ENCODE measurements around the gene PPP3CA.

PPP3CA gene

DNA sequence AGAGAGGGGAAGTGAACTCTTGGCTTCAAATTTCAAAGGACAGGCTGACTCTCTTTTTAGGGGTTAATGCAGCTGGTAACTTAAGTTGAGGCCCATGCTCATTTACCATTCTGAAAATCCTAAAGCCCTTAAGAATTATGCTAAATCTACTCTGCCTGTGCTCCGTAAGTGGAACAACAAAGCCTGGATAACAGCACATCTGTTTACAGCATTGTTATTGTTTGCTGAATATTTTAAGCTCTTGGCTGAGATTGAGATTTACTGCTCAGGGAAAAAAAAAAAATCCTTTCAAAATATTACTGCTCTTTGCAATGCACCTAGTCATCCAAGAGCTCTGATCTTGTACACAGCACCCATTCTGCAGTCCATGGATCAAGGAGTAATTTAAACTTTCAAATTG, 17.7 kb downstream of the PPP3CA start:
- DNase-seq = no peak

DNA sequence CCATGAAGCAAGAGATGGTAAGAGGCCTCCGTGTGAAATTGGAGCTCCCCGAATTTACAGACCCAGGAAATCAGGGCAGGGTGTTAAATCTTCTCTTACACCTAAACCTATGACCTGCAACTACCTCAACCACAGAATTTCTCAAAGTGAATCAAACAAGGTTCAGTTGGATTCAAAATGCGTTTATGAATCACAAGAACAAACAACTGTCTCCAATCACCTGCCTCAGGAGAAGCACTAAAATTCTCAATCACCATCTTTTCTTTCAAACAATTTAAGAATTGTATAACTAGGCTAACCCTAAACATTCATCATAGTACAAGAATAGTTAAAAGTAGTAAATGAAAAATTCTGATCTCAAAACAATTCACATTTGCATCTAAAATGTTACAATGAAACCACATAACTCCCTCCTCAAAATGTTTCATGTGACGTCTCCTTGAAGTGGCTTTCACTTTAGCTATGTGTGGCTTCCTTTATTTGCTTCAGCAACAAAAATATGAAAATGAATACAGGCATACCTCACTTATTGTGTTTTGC, 19.2 kb downstream of the PPP3CA start:
- DNase-seq = peak in 1 of 3 donors; percentile 28

GRCh38 chr4:101326576-101326975, 20.8 kb downstream of the PPP3CA start:
- no peak for DNase-seq

DNA sequence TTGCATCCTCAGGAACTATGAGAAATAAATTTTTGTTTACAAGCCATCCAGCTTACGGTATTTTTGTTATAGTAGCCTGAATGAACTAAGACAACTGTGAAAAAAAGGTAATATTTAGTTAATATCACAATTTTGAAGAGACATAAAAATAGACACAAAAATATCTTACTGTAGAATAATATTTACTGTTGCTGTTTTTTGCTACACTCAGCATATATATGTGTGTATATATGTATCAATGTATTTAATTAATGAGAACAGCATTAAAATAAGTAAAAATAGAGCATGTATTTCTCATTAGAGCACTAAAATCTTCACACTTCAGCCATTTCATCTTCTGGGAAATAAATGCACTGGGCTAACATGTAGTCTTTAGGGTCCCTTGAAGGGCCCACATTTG, 24.6 kb downstream of the PPP3CA start:
- DNase-seq = no peak

GRCh38 chr4:101321481-101322042, 25.8 kb downstream of the PPP3CA start:
- no peak for DNase-seq

- DNase-seq = no peak
Observed at GRCh38 chr4:101315786-101316185, 31.5 kb downstream of the PPP3CA start.

DNA sequence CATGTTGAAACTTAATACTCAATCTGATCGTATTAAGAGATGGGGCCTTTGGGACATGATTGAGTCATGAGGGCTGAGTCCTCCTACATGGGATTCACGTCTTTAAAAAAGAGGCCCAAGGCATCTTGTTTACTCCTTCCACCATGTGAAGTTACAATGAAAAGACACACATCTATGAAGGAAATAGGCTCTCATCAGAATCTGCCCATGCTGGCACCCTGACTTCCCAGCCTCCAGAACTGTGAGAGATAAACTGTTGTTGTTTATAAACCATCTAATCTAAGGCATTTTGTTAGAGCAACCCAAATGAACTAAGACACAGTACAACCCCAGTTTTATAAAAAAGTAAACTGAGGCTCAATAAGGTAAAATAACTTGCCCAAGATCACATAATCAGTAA, 32.3 kb downstream of the PPP3CA start:
- DNase-seq = no peak

GRCh38 chr4:101309925-101310324, 37.4 kb downstream of the PPP3CA start:
- no peak for DNase-seq

- no peak for DNase-seq
Observed at GRCh38 chr4:101307899-101308298, 39.4 kb downstream of the PPP3CA start.

DNA sequence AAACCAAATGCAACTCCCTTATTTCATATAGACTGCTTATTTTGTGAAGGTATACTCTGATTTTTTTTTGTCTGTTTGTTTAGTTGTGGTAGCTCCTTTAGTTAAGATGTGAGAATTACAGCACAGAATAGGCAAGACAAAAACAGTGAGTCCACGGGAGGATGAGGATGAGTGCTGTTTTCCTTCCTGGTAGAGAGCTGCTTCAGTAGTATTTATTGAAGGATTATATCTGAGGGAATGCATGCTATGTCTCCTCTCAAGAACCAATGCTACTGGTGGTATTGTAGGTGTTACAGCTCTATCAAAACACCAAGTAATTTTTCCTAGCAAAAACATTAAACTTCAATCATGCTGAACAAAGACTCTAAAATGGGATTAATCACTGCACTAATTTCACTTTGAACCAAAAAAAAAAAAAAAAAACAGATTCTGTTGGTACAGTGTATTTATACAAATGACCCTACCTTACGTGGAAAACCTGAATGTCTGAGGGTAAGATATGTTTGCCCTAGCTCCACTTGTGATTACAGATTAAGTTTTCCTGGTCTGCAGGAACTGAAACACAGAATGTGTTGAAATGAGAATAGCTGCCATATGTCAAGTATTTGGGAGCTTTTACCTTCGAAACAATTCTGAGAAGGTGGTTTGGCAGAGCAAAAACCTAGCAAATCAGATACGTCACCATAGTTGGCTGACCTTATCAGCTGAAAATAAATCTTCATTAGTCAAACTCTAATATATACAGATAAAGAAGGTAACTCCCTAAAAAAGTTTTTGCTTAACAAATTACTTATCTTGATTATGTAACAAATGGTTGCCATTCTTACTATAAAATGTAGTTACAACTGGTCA, 40.3 kb downstream of the PPP3CA start:
- DNase-seq = no peak

DNA sequence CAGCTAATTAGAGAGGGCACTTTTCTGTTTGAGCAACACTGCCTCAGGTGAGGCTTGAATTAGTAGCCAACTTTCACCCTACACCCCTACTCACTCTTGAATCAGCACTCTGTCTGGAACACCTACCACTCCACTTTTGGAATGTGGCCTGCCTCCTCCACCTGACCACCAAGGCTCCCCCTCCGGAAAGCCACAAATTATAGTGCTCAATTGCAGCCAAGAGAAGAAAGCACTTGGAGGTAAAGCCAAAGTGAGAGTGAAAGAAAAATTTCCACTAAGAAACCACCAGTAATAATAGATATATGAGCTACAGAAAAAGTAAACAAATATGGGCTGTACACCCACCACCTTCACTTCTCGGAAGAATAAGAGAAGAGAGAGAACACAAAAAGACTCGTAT, 41.1 kb downstream of the PPP3CA start:
- DNase-seq = no peak

DNA sequence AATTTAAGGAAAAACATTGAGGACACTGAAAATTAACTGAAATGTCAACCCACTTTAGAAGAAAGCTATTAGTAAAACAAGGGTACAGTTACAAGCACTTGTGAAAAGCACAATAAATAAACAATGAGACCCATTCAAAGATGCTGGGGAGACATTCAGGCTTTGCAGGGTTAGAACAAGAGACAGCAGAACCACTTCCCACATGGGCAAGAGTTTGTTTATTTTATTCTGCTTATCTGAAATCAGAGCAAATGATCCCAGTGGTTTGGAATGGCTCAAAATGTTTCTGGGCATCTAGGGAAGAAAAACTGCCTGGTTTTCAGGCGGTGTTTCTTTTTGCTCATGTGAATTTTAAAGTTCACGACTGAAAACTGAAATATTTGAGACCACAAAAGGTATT, 42.4 kb downstream of the PPP3CA start:
- no peak for DNase-seq

DNA sequence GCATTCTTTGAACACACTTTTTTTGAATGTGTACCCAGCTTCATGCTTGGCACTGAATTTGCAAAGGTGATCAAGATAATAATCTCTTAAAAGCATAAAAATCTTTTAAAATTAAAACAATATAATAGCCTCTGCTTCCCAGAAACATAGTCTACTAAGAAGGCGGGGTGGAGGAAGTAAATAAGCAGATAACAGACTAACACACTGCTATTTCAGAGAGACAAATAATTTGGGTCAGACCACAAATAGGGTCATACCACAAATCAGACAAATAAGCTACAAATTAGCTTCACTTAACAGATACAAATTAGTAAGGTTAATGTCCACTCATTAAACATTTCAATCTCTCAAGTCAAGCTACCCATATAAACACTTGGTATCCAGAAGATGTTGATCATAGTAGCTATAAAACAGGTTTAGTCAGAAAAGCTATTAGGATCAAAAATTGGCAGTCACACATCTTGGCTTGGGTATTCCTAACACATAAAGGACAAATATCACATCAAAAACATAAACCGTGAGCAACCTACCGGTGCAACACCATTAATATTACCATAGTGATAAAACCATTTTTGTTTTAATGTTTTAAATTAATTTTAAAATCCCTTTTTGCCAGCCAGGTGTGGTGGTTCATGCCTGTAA, 47.3 kb downstream of the PPP3CA start:
- no peak for DNase-seq

DNA sequence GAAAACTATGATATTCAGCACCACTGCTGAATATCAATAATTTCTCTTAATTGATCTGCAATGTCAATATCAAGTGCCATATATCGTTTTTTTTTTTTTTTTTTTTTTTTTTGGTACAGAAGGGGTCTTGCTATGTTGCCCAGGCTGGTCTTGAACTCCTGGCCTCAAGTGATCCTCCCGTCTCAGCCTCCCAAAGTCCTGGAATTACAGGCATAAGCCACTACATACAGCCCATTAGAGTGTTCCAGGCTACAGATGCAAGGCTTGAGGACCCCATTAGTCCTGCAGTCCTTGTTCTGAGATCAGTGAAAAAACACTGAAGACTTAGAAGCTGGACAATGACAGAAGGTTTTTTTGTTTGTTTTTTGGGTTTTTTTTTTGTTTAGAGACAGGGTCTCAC, 48.3 kb downstream of the PPP3CA start:
- DNase-seq = no peak

DNA sequence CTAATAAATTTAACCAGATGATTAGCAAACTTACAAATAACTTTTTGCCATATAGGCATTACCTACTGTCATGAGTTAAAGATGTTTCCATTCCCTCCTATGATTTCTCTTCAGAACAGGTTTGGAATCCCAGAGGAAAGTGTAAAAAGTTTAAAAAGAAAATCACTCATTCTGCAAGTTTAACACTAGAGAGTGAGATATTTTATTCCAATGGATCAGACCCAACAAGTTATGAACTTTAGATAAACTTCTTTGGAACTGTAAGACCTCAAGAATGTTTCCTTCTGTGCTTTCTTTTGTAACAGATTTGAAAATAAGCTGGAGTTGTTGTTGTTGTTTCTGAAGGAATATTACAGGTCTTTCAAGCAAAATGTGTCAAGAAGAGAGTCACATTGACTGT, 51.6 kb downstream of the PPP3CA start:
- DNase-seq = no peak

DNA sequence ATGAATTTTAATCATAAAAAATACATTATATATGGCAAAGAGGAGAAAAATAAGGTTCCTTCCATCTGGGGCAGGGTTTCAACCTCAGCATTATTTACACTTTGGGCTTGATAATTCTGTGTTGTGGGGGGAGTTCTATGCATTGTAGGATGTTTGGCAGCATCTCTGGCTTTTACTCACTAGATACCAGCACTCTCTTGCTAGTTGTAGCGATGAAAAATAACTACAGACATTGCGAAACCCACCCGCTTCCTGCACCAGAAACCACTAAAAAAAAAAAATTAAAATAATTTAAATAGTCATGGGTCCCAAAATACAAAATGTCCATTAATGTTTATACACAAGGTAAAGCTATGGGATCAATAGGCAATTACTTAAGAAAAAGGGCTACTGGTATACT, 52.7 kb downstream of the PPP3CA start:
- DNase-seq = no peak

GRCh38 chr4:101292901-101293300, 54.4 kb downstream of the PPP3CA start:
- DNase-seq = no peak

GRCh38 chr4:101292214-101292613, 55.1 kb downstream of the PPP3CA start:
- DNase-seq = no peak

GRCh38 chr4:101291198-101291597, 56.1 kb downstream of the PPP3CA start:
- no peak for DNase-seq

GRCh38 chr4:101290654-101291053, 56.7 kb downstream of the PPP3CA start:
- DNase-seq = no peak

- DNase-seq = peak in 1 of 3 donors; percentile 18
Observed at GRCh38 chr4:101289306-101289705, 58.0 kb downstream of the PPP3CA start.

- DNase-seq = peak; percentile 70 to 90 (median 75)
Observed at GRCh38 chr4:101288365-101289145, 58.8 kb downstream of the PPP3CA start.

GRCh38 chr4:101287324-101287723, 60.0 kb downstream of the PPP3CA start:
- no peak for DNase-seq

All from suppressor macrophage treated with lipopolysaccharide for 1 hour (primary cell).